ENCODE data around the gene SHROOM3.

- TF ChIP-seq CTCF (IDR thresholded peaks at IDR 0.05) (no peak), POLR2AphosphoS5 (IDR thresholded peaks at IDR 0.05) (no peak)
Observed at GRCh38 chr4:76597423-76597979, 162.5 kb downstream of the SHROOM3 start.
